Tibial nerve (tissue), 3 donors: ENCODE results near the gene NFATC1.

Source experiments
- CTCF ChIP-seq, 5 experiments: fragments of 200-600 bp in 3 of 5; fragments of 450-650 bp in 2 of 5; sonication (generic) in 3 of 5; IDR thresholded peaks; one replicate each; pipeline ENCODE4 v1.5.1; 2016 to 2019; ENCODE audit warnings: antibody characterized with exemption in 5 of 5, mild to moderate bottlenecking in 3 of 5, moderate library complexity in 2 of 5
- POLR2A ChIP-seq, 2 donors: fragments of 450-650 bp; IDR thresholded peaks; one replicate each; pipeline ENCODE4 v1.6.1; 2017; ENCODE audit warnings: antibody characterized with exemption in 2 of 2, mild to moderate bottlenecking in 2 of 2, moderate library complexity in 2 of 2

- TF ChIP-seq CTCF (IDR thresholded peaks at IDR 0.05) (no peak), POLR2A (IDR thresholded peaks at IDR 0.05) (no peak)
Observed at GRCh38 chr18:79424880-79425568, 29.3 kb downstream of the NFATC1 start.
